Epithelial cell of esophagus (primary cell): ENCODE results near the gene ERCC6L.
A peak's percentile ranks its signal among the peaks of the same experiment; 100 is the strongest.

Experiments used
- DNase-seq: peaks from one replicate; pipeline ENCODE4 v3.0.0; 2010; ENCODE audit warnings: low read depth
- H3K4me3 ChIP-seq: 2 replicates; pipeline ENCODE4 v1.5.1; 2011; ENCODE audit warnings: mild to moderate bottlenecking, low read length, control low read depth
- CTCF ChIP-seq: IDR thresholded peaks from 2 replicates; pipeline ENCODE4 v1.5.1; 2011; ENCODE audit warnings: low read depth, mild to moderate bottlenecking, low read length, control low read depth, inconsistent platforms; ENCODE audit not compliant: insufficient read depth; ENCODE audit errors: missing control alignments

The ERCC6L gene

DNA sequence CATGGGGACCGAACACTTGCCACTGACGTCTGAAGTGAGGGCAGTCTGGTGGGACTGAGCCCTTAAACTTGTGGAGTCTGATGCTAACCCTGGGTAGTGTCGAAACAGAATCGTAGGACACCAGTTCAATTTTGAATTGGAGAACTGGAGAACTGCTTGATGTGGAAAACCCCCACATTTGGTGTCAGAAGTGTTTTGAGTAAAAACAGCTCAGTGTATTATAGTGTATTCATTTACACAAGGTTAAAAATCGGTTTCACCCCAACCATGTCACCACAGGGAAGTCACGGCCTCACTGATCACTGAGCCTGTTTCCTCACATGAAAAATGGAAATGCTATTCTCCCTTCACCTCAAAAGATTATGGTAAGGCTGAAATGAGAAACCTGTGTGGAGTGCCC is 35.4 kb downstream of the ERCC6L start:
- DNase-seq = no peak
- no peak for TF ChIP-seq CTCF
- H3K4me3 ChIP-seq = no peak overlapping the region

DNA sequence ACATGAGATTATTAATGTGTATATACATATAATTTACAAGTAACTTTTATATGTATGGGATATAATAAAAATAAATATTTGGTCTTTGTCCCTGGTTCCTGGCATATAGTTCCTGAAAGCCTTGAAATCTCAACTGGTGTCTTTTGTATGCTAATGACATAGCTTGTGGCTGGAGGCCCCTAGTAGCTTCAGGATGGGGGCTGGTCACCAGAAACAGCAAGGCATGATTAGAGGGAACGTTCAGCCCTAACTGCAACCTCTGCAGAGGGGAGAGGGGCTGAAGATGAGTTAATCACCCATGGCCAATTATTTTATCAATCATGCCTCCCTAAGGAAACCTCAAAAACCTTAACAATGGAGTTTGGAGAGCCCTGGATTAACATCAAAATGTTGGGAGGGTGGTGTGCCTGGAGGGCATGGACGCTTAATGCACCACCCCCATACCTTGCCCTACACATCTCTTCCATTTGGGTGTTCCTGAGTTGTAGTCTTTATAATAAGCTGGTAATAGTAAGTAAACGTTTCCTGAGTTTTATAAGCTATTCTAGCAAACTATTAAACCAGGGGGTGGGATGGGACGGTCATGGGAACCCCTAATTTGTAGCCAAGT is 35.9 kb downstream of the ERCC6L start:
- no peak for DNase-seq
- no peak for TF ChIP-seq CTCF
- H3K4me3 ChIP-seq = no peak overlapping the region

DNA sequence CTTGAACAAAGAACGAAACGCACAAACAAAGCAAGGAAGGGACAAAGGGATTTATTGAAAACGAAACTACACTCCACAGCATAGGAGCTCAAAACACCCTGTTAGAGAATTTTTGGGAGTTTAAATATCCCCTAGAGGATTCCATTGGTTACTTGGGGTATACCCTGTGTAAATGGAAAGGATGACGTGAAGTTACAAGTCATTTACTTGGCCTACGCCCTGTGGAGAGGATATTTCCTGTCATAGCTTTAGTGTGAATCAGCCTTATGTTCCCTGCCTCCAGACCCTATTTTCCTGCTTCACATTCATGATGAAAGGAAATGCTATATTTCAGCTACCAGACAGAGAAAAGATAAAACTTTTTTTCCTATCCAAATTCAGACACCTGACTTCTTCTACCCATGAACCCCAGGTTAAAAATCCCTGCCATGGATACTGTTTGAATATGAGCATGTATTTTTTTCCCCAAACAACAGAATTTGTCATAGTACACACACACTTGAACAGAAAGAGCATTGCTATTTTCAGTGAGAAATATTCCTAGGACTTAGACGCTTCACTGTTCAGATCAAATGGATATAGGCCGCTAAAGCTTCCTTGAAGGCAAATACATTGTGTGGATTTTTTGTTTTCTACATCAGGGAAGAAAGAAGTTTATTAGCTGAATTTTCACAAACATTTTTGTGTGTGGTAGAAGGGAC is 36.8 kb downstream of the ERCC6L start:
- no peak overlapping the region for H3K4me3 ChIP-seq
- peak; percentile 65 for DNase-seq
- TF ChIP-seq CTCF = no peak

- DNase-seq = no peak
- no peak overlapping the region for H3K4me3 ChIP-seq
- TF ChIP-seq CTCF = no peak
These were observed 55.9 kb downstream of the ERCC6L start for GRCh38 chrX:72182924-72183323.

- peak; percentile 94 for DNase-seq
- peak within 1 kb of the TSS; percentile 72 for H3K4me3 ChIP-seq
- no peak for TF ChIP-seq CTCF
These were observed 57.4 kb downstream of the ERCC6L start, which contains the start of gene PIN4 for GRCh38 chrX:72181178-72182125. TSS of gene PIN4 (plus strand) at chrX:72181757. CDS start at chrX:72181786, 29 bp downstream.

DNA sequence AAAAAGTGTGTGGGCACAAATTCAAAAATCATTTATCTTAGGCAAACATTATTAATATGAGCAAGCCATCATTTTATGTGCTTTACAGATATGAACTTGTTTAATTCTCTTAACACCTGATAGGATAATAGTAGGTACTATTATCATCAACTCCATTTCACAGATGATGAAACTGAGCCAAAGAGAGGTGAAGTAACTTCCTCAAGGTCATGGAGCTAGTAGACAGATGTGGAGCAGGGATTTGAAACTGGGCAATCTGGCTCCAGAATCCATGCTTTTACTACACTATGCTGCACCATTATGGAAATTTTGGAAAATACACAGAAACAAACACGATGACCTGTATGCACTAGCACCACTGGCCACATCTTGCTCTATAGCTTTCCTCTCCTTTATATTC is 58.3 kb downstream of the ERCC6L start:
- TF ChIP-seq CTCF = no peak
- H3K4me3 ChIP-seq = peak overlapping the region; percentile 72
- DNase-seq = no peak
